HG03280 (cell line): Measurements from ENCODE around the gene B4GALT1.
A peak's percentile ranks its signal among the peaks of the same experiment; 100 is the strongest.

ENCODE experiments used
- ATAC-seq: cut with Tn5 transposase; IDR thresholded peaks from one replicate; pipeline ENCODE4 v1.9.1; 2021; ENCODE audit warnings: mild to moderate bottlenecking, moderate library complexity; ENCODE audit not compliant: unreplicated experiment

The B4GALT1 gene

DNA sequence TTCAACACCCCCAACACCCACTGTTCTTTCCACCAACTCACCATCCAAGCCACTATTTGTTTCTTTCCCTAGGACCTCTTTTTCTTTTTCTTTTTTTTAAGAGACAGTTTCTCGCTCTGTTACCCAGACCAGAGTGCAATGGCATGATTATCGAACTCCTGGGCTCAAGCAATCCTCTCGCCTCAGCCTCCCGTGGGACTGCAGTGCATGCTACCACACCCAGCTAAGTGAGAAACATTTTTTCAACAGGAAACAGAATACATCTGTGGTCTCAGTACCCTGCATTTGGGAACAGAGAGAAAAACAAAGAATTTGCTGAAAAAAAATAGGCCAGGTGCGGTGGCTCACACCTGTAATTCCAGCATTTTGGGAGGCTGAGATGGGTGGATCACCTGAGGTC, 24.6 kb downstream of the B4GALT1 start:
- no peak for ATAC-seq

DNA sequence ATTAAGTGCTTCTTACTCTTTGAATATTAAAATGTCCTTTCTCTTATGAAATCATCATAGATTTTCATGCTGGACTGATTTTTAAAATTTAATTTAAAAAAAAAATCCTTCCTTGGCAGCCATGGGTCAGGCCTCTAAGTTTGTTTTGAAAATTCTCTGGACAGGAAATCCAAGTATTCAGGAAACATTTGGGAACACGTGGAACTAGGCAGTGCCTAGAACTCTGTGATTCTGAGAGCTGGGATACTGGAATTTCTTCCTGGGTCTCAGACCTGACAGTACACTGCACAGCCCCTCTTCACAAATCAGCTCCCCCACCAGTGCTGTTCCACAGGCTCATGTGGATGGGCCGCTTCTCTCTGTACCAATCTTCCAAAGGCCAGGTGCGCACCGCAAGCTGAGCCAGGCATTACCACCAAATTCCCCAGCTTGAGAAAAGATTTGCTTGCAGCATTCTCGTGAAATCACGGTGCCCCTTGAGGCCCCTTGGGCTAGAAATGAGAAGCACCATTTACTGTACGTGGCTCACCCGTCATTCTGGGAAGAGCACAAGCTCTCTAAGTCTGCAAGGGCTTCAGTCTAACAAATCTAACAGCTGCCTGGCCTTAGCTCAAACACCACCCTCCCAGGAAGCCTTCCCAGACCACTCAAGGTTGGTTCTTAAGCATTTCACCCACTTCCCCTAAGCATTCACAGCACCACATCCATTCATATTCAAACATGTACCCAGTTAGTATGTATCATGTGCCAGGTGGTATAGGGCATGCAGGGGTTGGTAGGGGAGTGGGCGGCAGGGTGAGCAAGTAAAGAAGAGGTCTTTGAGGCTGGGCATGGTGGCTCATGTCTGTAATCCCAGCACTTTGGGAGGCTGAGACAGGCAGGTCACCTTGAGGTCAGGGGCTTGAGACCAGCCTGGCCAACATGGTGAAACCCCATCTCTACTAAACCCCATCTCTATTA, 26.5 kb downstream of the B4GALT1 start:
- no peak for ATAC-seq

DNA sequence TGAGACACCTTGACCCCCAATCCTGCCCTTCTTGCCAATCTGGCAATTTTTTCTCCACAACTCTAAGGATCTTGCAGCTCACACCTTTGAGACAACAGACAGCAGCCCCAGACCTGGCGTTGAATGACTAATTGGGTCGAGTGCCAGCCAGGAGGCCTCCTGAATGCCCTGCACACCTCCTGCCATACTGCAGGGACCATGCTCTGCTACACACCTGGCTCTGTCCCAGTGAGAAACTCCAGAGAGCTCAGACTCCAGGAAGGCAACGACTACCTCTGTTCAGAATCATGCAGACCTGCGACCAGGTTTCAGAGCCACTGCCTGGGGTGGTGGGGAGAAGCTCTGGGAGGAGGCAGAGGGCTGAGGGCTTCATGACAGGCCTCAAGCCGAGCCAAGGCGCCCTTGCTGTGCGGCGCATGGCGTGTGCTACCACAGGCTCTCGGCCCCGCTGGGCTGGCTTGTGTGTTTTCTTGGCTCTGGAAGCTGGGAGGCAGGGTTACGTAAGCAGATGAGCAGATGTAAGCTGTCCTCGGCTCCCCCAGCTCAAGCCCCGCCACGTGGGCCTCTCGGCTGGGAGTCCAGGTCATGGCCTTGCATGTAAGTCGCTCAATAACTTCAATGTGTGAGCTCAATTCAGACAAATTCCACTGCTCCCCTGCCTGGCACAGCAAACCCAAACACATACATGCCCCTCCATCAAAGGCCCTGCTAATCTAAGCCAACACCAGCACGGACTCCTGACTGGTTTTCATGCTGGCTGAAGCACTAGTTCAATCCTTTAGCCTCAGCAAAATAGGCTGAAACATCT, 27.5 kb downstream of the B4GALT1 start:
- ATAC-seq, result no peak

DNA sequence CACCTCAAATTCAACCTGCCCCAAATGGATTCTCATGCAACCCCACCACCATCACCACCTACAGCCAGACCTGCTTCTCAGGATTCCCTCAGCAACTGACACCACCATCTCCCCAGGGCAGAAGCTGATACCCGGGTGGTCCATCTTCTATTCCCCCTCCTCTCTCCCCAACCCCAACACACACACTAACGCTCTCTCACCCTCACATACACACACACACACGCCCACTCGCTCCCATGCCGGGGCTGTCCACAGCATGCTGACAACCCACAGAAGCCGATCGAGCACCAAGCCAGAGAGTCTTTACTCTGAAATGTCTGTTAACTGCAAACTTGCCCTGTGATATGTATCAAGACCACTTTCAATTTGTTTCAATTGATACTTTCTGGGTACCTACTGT, 28.4 kb downstream of the B4GALT1 start:
- no peak for ATAC-seq

DNA sequence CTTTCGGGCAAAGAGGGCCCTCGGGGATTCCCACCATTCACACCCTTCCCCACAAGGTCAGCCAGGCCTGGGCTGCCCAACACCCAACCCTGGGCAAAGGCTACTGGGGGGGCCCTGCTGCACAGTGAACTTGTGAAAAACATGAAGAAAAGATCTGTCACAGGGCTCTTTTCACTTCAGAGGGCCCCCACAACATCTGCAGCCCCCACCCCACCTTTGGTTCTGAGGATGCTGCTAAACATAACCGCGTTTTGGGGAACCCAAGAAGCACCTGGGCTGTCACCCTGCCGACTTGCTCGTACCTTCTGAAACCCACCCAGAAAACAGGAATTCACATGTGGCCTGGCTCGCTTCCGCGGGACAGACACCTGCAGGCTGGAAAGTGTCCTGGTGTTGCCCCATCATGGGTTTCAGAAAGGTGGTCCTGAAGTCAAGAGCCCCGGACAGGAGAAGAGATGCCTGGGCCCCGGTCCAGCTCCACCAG, 29.3 kb downstream of the B4GALT1 start:
- ATAC-seq, result no peak

DNA sequence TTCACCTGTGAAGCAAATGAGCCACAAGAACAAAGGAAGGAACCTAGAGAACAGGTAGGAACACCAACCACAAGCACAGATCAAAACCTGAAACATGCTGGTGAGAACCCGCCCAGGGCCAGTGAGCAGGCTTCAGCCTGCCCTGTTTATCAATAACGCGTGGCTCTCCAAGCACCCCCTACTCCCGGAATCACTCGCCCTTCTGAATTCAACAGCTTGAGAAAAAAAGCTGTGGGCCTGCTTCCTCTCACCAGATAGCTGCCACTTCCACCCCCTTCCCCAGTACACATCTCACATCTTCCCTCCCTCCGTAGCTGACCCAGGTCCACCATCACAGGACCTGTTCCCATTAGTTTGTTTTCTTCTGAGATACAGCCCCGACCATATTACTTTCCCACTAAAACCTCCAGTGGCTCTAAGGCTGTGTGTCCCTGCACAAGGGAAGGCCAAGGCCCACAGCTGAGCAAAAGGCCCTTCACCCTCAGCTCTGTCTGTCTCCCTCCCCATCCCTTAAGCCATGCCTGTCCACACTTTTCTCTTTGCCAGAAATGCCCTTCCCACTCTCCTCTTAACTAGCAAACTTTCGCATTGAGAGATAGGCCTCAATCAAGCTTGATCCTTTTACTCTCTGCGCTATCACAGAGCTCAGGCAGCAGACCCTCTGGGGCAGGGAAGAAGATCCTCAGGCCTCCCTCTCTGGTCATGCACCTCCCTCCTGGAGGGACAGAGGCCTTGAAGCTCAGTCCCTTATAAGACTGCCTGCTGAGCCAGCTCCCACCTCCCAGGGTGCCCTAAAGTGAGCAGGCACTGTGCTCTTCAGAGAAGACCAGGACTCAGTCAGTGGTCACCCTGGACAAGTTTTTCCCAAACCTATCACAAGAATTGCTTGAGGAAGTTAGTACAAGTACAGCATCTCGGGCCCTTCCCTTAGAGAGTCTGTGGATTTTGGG, 30.1 kb downstream of the B4GALT1 start:
- no peak for ATAC-seq

DNA sequence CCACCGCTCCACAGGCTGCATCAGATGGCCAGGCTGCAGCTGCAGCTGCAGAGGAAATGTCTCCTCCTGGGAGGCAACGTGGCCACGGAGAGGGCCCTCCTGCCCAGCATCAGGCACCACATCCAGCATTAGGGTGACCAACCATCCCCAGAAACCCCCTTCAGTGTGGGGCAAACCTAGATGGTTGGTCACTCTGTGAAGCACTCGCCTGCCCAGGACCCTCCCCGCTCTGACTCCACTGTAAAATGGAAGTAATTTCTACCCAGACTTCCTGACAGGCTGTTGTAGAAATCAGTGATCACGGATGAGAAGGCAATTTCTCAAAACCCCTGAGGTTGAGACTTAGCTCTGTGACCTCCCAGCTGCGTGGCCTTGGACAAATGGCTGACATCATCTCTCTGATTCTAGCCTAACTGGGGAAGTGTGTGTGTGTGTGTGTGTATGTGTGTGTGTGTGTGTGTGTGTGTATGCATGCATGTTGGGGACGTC, 31.6 kb downstream of the B4GALT1 start:
- ATAC-seq, result no peak

DNA sequence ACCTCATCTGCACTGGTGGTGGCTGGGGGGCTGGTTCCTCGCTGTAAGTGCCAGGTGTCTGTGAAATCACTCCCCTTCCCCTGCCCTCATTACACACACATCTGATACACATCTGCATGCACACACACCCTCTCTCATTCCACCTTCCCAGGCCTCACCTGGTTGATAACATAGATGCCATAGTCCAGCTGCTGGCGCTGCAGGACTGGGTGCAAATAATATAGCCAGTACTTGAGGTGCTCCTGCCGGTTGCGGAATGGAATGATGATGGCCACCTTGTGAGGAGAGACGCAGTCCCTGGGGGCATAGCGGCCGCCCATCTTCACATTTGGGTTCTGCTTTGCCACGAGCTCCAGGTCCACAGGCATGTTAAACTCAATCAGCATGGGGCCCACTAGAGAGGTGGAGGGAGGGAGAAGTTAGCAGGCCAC, 32.1 kb downstream of the B4GALT1 start:
- ATAC-seq, result no peak

DNA sequence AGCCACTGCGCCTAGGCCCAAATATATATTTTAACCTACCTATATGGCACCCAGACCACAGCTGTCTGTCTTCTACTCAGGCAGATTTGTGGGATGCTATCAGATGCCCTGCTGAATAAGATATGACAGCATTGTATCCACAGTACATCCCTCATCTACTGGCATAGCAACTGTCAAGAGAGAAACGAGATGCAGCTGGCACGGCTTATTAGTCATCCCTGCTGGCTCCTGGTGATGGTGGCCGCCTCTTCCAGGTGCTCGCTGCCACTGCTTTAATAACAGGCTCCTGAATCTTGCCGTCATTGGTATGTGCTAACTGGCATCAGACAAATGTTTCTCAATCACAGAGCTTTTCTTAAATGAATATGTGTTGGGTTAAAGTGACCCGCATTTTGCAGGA, 34.0 kb downstream of the B4GALT1 start:
- ATAC-seq, result no peak

DNA sequence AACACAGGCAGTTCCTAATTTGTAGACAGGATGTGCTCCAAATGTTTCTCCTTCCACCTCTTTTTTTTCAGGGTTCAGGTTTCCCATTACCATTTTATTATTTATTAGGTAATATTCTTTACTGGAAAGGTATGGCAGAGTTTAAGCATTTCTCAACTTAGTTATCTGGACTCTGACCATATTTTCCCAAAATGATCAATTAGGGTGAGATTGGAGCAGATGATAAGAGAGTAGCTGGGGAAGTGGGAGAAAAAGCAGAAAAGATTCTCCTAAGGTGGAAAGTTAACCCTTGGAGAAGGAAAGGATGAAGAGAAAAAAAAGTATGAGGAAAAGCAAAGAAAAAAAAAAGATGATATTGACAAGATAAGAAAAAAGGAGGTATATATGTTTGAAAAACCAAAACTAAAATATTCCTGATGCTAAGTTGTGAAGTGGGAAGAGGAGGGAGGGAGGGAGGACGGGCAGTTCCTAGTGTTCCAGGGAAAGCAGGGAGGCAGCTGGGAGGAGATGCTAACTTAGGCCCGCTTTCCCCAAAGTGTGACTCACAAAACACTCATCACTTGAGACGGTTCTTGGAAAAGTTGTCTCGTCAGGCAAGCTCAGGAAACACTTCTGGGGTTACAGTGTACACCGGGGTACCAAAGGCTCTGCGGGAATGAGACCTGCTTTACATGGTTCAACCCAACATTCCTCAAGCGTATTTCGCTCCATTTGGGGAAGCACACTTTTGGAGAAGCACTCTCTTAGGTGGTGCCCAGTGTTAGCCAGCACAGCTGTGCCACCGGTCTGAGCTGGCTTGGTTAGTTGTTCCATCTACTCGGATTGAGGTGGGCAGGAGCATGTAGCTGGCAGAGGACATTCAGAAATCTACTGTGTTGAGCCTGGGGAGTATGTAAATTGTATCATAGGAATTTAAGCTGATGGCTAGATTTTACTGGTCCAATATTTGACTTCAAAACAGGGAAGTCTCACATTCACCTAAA, 35.1 kb downstream of the B4GALT1 start:
- ATAC-seq, result no peak

DNA sequence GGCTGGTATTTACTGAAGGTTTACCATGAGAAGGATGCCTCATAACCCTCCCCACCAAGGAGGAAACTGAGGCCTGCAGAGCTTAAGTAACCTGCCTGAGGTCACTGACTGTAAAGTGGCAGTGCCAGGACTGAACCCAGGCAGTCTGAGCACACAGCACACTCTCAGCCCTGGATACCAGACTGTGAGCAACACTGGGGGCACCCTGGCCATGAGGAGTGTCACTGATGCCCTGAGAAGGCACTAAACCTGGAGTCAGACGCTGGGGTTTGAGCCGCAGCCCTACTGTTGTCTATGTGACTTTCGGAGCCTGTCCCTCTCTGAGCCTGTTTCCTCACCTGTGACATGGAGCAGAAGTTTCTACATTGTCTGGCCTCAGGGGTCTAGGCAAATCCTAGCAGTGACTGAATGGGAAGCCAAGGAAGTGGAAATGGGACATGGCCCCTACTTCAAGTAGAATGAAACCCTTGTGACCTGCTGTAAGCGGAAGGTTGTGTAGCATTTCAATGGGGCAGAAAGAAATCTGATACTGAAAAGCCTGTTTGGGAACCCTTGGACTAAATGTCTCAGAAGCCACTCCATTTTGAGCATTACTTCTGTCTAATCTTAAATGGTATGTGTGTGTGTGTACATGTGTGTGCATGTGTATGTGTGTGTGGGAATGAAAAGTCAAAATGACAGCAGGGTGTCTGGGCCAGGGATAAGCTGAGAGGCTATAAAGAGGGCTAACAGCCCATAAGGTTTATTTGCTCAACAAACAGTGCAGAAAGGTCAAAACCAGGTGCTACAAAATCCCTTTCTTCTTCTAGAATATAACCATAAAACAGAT, 36.0 kb downstream of the B4GALT1 start:
- ATAC-seq, result peak; percentile 7

DNA sequence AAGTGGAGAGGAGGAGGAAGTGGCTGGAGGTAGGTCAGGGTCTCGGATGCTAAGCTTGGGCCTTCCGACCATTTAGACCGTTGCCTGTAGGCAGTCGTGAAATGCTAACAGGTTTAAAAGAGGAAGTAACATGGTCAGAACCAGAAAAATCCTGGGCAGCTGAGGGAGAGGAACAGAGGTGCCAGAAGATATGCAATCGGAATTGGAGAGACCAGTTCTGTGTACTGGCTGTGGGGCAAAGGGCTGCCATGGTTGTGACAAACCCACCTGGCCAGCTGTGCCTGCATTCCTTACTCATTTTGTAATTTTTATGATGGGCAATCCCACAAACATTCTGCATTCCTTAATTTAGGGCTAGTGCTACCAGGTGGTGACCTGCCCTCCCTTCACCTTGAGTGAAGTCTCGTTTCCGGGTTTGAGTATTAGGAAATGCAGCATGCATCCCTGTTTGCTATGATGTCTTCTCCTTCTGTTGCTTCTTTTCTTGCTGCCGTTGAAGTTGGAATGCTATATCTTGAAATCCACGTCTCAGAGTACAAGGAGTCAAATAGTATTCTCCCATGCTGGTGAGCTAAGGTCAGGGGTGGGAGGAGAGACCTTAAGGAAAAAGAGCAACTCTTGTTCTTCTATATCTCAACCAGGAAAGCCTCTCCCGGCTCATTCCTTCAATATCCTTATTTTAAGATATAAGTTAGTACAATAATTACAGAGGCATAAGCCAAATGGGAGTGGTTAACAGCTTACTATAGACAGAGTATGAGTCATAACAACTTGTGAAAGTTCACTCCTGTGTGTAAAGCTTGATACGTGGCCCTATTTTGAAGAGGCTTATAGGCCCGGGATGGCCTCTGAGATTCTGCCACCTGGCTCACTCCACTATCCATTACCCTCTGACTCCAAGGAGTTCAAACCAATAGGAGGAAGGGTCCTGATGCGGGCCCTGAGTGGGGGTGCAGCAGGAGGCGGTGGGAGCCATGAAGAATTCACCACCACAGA, 37.0 kb downstream of the B4GALT1 start:
- peak; percentile 83 for ATAC-seq

DNA sequence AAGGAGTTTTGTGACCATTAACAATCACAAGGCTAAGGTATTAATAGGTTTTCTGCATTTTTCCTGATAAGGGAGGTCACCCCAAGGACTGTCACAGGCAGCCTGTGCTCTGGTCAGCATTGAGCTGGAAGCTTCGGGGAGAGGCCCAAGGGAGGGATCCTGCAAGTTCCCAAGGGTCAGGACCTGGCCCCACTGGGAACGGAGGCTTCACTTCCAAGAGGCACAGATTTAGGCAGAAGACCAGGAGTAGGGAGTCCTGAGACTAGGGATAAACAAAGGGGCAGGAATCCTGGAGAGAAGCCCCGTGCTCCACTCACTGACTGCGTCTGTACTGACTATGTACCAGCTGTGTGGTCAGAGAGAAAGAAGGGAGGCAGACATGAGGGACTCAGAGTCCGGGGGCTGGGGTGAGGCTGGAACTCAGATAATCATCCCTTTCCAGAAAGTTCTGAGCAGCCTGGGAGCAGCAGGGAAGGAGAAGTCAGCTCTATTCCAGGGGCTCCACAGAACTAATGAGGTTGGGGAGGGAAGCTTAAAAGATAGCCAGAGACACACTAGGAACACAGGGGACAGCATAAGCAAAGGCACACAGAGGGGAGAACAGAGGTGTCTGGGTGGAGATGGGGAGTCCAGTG, 37.8 kb downstream of the B4GALT1 start:
- no peak for ATAC-seq

DNA sequence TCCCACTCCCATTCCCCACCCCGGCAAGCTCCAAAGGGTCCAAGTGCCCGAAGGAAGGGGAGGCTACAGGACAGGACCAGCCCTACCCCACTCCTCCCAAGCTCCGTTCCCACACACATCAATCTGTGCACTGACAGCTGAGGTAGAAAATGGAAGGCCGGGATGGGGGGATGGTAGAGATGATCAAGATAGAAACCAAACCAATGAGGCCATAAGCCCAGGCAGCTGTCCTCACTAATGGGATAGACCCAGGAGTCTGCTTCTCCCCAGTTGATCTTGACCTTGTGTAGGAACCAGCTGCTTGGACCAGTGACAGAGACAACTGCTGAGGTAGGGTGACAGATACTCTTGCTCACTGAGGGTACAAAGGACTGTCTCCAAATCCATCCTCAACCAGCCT, 38.6 kb downstream of the B4GALT1 start:
- no peak for ATAC-seq

DNA sequence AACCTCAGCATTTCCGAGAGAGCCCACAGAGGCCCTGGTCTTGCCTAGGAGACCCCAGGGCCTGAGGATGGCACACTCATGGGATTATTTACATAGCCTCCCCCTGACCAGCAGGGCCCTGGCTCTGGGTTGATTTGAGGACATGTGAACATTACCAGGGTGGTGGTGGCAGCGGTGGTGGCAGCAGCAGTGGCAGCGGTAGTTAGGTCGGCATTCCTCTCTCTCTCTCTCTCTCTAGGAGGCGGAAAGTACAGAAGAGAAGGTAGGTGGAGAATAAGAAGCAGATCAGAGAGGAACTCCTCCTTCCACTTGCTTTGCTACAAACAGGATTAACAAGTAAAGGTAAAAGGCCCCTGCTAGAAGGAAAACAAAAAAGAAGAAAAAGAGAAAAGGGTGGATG, 39.3 kb downstream of the B4GALT1 start:
- ATAC-seq, result no peak

DNA sequence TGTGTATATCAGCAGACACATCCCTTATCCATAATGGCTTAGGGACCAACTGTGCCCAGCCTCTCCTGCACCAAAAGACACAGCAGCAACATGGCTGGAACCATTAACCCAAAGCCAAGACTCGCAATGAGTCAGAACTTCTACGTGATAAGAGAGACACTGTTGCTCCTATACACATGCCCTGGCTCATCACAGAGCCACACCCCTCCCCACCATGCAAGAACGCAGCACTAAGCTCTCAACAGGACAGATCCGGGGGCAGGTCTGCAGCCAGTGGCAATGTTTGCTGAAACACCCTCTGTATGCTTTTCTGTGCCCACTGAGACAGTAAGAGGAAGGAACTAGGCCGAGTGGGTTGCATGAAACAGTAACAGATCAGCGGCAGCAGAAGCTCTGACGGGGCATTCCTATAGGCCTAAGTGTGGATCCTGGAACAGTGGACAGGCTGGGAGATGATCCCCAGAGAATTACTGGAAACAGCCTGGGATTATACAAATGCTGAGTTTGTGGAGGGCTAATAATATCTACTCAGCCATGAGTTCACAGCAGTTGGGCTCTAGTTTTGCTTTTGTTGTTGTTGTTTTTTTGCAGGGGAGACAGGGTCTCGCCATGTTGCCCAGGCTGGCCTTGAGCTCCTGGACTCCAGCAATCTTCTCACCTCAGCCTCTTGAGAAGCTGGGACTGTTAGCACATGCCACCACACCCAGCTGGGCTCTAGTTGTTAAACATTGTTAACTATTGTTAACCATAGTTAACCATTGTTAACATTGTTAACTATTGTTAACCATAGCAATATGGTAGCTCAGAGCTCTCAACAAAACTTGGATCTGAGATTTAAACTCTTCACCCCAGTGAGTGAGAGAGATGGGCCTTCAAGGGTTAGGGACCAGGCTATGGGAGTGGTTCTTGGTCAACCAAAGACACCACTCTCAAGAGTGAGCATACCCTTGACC, 41.0 kb downstream of the B4GALT1 start:
- no peak for ATAC-seq
